ENCODE data around the gene C15orf62. TPM values are rescaled to one million over a fixed set of nuclear protein-coding genes. Genes with fewer than 3 reads are reported as not detected.

Gene C15orf62
- polyA plus RNA-seq, 1 experiment, result 0.05 TPM

- Histone ChIP-seq H3K27ac (ENCODE audit: low read depth, low read length) (no peak overlapping the region), H3K27me3 (ENCODE audit: control insufficient read depth, insufficient read depth, low read length) (no peaks in the 10 kb centered on the region), H3K9me3 (ENCODE audit: control insufficient read depth, insufficient read depth, low read length) (no peaks in the 10 kb centered on the region), H3K4me3 (ENCODE audit: low read depth, low read length) (no peak overlapping the region)
- POLR2A ChIA-PET, result no interaction called here
- CTCF ChIA-PET, result interaction anchor here (0.6 to 1.0 kb wide), 3 partner anchors 69 to 134 kb away, joined by 3 to 4 read pairs (median 3); no protein-coding TSS in a partner anchor
- DNase-seq (ENCODE audit: low read depth, low spot score), result no peak
- TF ChIP-seq CTCF (IDR thresholded peaks at IDR 0.05; ENCODE audit: low read depth, low read length), result no peak
Measured at GRCh38 chr15:40790718-40791117, 20.9 kb downstream of the C15orf62 start.

- Histone ChIP-seq H3K9me3 (ENCODE audit: control insufficient read depth, insufficient read depth, low read length) (no peaks in the 10 kb centered on the region), H3K27ac (ENCODE audit: low read depth, low read length) (no peak overlapping the region), H3K27me3 (ENCODE audit: control insufficient read depth, insufficient read depth, low read length) (no peaks in the 10 kb centered on the region), H3K4me3 (ENCODE audit: low read depth, low read length) (no peak overlapping the region)
- DNase-seq (ENCODE audit: low read depth, low spot score), result no peak
- ChIA-PET POLR2A (no interaction called here), CTCF (interaction anchor here (0.5 to 2.2 kb wide), 7 partner anchors 9 to 471 kb away, joined by 3 to 5 read pairs (median 4); partner anchors contain the start of gene RHOV)
- no peak for TF ChIP-seq CTCF (IDR thresholded peaks at IDR 0.05; ENCODE audit: low read depth, low read length)
Measured at GRCh38 chr15:40792394-40792793, 22.6 kb downstream of the C15orf62 start.

- DNase-seq (ENCODE audit: low read depth, low spot score), result peak; percentile 91
- ChIA-PET CTCF (interaction anchor here (0.5 to 2.2 kb wide), 7 partner anchors 8 to 1358 kb away, joined by 3 to 5 read pairs (median 3); partner anchors contain the start of gene RHOV), POLR2A (interaction anchor here (0.6 kb wide), 1 partner anchor 581 kb away, joined by 6 read pairs; no protein-coding TSS in a partner anchor)
- Histone ChIP-seq H3K4me3 (ENCODE audit: low read depth, low read length) (peak overlapping the region; percentile 7; the same call in 1 of the 2 replicates), H3K27me3 (ENCODE audit: control insufficient read depth, insufficient read depth, low read length) (no peaks in the 10 kb centered on the region), H3K9me3 (ENCODE audit: control insufficient read depth, insufficient read depth, low read length) (no peaks in the 10 kb centered on the region), H3K27ac (ENCODE audit: low read depth, low read length) (peak overlapping the region; percentile 82)
- TF ChIP-seq CTCF (IDR thresholded peaks at IDR 0.05; ENCODE audit: low read depth, low read length), result no peak
Measured at GRCh38 chr15:40793216-40793989, 23.6 kb downstream of the C15orf62 start.

GRCh38 chr15:40796041-40796440, 26.3 kb downstream of the C15orf62 start:
- ChIA-PET POLR2A (no interaction called here), CTCF (no interaction called here)
- no peak for TF ChIP-seq CTCF (IDR thresholded peaks at IDR 0.05; ENCODE audit: low read depth, low read length)
- H3K27ac ChIP-seq (ENCODE audit: low read depth, low read length), result no peak overlapping the region
- no peak for DNase-seq (ENCODE audit: low read depth, low spot score)
- H3K27me3 ChIP-seq (ENCODE audit: control insufficient read depth, insufficient read depth, low read length), result no peaks in the 10 kb centered on the region
- H3K4me3 ChIP-seq (ENCODE audit: low read depth, low read length), result no peak overlapping the region
- no peaks in the 10 kb centered on the region for H3K9me3 ChIP-seq (ENCODE audit: control insufficient read depth, insufficient read depth, low read length)

GRCh38 chr15:40796512-40796911, 26.7 kb downstream of the C15orf62 start:
- ChIA-PET POLR2A (no interaction called here), CTCF (no interaction called here)
- H3K27ac ChIP-seq (ENCODE audit: low read depth, low read length), result no peak overlapping the region
- DNase-seq (ENCODE audit: low read depth, low spot score), result no peak
- no peaks in the 10 kb centered on the region for H3K27me3 ChIP-seq (ENCODE audit: control insufficient read depth, insufficient read depth, low read length)
- H3K9me3 ChIP-seq (ENCODE audit: control insufficient read depth, insufficient read depth, low read length), result no peaks in the 10 kb centered on the region
- no peak overlapping the region for H3K4me3 ChIP-seq (ENCODE audit: low read depth, low read length)
- TF ChIP-seq CTCF (IDR thresholded peaks at IDR 0.05; ENCODE audit: low read depth, low read length), result no peak

Measured in AG04450 (cell line).